Pancreas (tissue), 10 donors: ENCODE measurements around the gene LDLRAP1. TPM values are rescaled to one million over a fixed set of nuclear protein-coding genes. Genes with fewer than 3 reads are reported as not detected.
"Not testable (repeated sequence)": the region's sequence is repeated elsewhere in the genome, so short reads cannot be mapped to it uniquely, and the experiment has no call there.

Experiments used
- ATAC-seq, 4 donors: fragments of 200-7000 bp; cut with Tn5 transposase; one replicate each; pipeline versions ENCODE4 v1.8.0 to v1.9.1; 2020; ENCODE audit warnings: mild to moderate bottlenecking in 4 of 4, moderate library complexity in 4 of 4
- DNase-seq, 6 donors: peaks; one replicate each; pipeline ENCODE4 v3.0.0-alpha.2; 2020
- FAIRE-seq: peaks from 2 replicates; lab custom pipeline; 2012; peaks lifted over from hg19 to GRCh38; lab: Jason Lieb, UNC
- H3K27ac ChIP-seq, 4 donors: fragments of 200-600 bp; sonication (generic); 1 replicate in 3 of 4; 2 replicates in 1 of 4; pipeline versions ENCODE4 v1.5.0 to v1.8.0; 2020
- H3K27me3 ChIP-seq, 4 donors: fragments of 200-600 bp; one replicate each; pipeline ENCODE4 v1.8.0; 2021
- H3K36me3 ChIP-seq, 3 donors: fragments of 200-600 bp; sonication (generic) in 1 of 3; one replicate each; pipeline versions ENCODE4 v1.5.0 to v1.8.0; 2020 to 2021
- H3K4me1 ChIP-seq, 3 donors: fragments of 200-600 bp; one replicate each; pipeline ENCODE4 v1.8.0; 2021
- H3K4me3 ChIP-seq, 4 donors: fragments of 200-600 bp; sonication (generic) in 2 of 4; one replicate each; pipeline versions ENCODE4 v1.5.0 to v1.8.0; 2020 to 2021
- H3K9me3 ChIP-seq, 4 donors: fragments of 200-600 bp; one replicate each; pipeline ENCODE4 v1.8.0; 2021
- WGBS, 2 donors: extraction: QIAGEN DNeasy Blood & Tissue Kit; methylation state at CpG; one replicate each; pipeline ENCODE4 v1.1.7; 2013; 5-methylcytosine and 5-hydroxymethylcytosine counted together
- intact Hi-C, 3 donors: fragments of 100-400 bp; cut with DNase I; formaldehyde crosslinking; loops; one replicate each; pipeline versions ENCODE4 v1.11.1 to v1.14.2; 2022
- polyA plus RNA-seq, 2 donors: library from polyadenylated mRNA; stranded (reverse); fragments of 200-250 nt; gene quantifications; one replicate each; pipeline ENCODE4 v1.2.3, GENCODE V29; 2013
- total RNA-seq, 6 donors: library from RNA; stranded (reverse); fragmentation: NEBNext Ultra II Directional in 4 of 6; extraction: Animal tissue kit (Norgen Biotek cat#: 25700) in 4 of 6; gene quantifications; one replicate each; pipeline versions ENCODE4 v1.2.1 to v1.2.4, GENCODE V29; 2021 to 2023
- TF ChIP-seq, protein P1 (sequence below), 4 donors: fragments of 200-600 bp; sonication (generic) in 3 of 4; IDR thresholded peaks; one replicate each; pipeline versions ENCODE4 v1.5.0 to v1.8.0; 2021; ENCODE audit warnings: antibody characterized with exemption in 4 of 4
- donor health status: healthy with polysubstance abuse.
- donor health status: DM: no; HTN: no; CAD: no; lungs with moderate emphysema.
- donor health status: DM: no; HTN: no; CAD: no.
- donor health status: control.
- donor health status: control.
- donor health status: Bipolar disorder and iron deficiency.
- donor health status: DM: yes; HTN: yes; CAD: no.
- donor health status: DM: no; HTN: no; CAD: no.
- donor health status: DM: no; HTN: no; CAD: no.
- donor health status: DM: yes; HTN: yes; CAD: no.

Gene LDLRAP1
- total and polyA plus RNA-seq, 8 donors, result 21.0 to 71.9 (median 23.7) TPM

DNA sequence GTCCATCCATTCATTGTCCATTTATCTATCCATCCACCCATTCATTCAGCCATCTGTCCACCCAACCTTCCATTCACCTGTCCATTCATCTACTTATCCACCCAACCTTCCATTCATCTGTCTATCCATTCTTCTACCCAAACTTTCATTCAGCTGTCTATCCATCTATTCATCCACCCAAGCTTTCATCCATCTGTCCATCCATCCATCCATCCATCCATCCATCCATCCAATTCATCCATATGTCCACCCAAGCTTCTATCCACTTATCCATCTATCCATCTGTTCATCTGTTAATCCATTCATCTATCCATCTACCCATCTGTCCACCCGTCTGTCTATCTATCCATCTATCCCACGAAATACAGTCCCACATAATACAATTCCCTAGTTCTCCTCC, 51.6 kb downstream of the LDLRAP1 start:
- no peaks in the 10 kb centered on the region for H3K9me3 ChIP-seq

DNA sequence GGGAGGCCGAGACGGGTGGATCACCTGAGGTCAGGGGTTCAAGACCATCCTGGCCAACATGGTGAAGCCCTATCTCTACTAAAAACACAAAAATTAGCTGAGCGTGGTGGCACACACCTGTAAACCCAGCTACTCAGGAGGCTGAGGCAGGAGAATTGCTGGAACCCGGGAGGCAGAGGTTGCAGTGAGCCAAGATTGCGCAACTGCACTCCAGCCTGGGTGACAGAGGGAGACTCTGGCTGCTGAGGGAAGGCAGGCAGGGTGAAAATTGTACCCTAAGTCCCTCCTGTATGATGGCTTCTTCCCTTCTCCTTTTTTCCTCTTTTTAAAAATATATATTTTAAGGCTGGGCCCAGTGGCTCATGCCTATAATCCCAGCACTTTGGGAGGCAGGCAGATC, 53.2 kb downstream of the LDLRAP1 start:
- H3K36me3 ChIP-seq, H3K9me3 ChIP-seq, H3K27ac ChIP-seq, DNase-seq, intact Hi-C loops, H3K4me3 ChIP-seq, H3K27me3 ChIP-seq, FAIRE-seq, ATAC-seq, H3K4me1 ChIP-seq: not testable (repeated sequence)
- WGBS, 2 donors, result 95 to 98% methylated on average over 5 of the region's 5 CpGs

More for the DNA sequence above, 51.6 kb downstream of the LDLRAP1 start:
- no peaks in the 10 kb centered on the region for H3K36me3 ChIP-seq
- ATAC-seq (no peak), DNase-seq (no peak), FAIRE-seq (no peak)
- H3K27me3 ChIP-seq, result no peaks in the 10 kb centered on the region
- 58 to 87% methylated on average over 2 of the region's 2 CpGs for WGBS, 2 donors
- intact Hi-C loops, result no loop called here
- H3K4me1 ChIP-seq, result peaks cover 0 to 8% (median 4%) of the 10 kb centered on the region in 3 donors
- no peak overlapping the region for H3K4me3 ChIP-seq
- TF ChIP-seq, protein P1, sequence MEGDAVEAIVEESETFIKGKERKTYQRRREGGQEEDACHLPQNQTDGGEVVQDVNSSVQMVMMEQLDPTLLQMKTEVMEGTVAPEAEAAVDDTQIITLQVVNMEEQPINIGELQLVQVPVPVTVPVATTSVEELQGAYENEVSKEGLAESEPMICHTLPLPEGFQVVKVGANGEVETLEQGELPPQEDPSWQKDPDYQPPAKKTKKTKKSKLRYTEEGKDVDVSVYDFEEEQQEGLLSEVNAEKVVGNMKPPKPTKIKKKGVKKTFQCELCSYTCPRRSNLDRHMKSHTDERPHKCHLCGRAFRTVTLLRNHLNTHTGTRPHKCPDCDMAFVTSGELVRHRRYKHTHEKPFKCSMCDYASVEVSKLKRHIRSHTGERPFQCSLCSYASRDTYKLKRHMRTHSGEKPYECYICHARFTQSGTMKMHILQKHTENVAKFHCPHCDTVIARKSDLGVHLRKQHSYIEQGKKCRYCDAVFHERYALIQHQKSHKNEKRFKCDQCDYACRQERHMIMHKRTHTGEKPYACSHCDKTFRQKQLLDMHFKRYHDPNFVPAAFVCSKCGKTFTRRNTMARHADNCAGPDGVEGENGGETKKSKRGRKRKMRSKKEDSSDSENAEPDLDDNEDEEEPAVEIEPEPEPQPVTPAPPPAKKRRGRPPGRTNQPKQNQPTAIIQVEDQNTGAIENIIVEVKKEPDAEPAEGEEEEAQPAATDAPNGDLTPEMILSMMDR (IDR thresholded peaks at IDR 0.05), result no peak
- H3K27ac ChIP-seq, result no peak overlapping the region

DNA sequence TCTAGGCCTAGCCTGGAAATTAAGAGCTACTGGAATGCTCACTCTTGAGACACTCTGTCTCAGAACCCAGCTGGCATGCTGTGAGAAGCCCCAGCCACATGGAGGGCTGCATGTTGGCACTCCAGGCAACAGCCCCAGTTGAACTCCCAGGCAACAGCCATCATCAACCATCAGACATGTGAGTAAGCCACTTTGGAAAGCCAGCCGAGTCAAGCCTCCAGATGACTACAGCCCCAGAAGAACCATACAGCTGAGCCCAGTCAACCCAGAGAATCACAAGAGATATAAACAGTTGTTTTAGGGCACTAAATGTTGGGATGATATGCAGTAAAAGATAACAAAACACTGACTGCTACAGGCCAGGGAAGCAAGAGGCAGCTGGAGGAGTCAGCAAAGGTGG, 55.5 kb downstream of the LDLRAP1 start:
- TF ChIP-seq, protein P1 (IDR thresholded peaks at IDR 0.05), result no peak
- Histone ChIP-seq H3K4me1 (peaks cover 0 to 5% (median 0%) of the 10 kb centered on the region in 3 donors), H3K4me3 (no peak overlapping the region), H3K36me3 (no peaks in the 10 kb centered on the region), H3K9me3 (no peaks in the 10 kb centered on the region), H3K27me3 (no peaks in the 10 kb centered on the region), H3K27ac (no peak overlapping the region)
- DNase-seq (no peak), ATAC-seq (no peak), FAIRE-seq (no peak)
- intact Hi-C loops, result no loop called here
- WGBS, 2 donors, result 94 to 100% methylated on average over 1 of the region's 1 CpG

DNA sequence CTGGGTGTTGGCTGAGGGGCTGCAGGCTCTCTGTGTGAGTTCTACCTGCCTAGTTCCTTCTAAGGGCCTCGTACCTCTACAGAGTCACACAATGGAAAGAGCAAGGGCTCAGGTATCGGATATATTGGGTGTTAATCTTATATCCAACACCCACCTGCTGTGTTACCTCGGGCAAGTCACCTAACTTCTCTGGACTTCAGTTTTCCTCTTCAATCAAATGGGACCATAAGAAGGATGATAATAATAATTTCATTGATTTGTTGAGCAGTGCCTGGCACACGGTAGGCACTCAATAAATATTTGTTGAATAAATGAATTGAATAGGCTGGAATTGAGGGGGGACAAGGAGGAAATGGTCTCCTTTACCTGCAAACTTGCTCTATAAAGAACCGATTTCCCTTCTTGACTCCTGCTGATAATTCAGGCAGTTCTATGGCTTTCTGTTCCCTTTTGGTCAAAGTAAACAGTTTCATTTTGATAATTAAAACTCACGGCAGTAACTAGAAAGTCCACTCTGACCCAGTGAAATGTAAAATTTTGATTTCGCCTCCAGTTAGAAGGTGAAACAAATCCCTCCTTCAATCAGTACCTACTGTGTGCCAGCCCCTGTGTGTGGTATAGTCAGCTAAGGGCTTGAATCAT, 56.7 kb downstream of the LDLRAP1 start:
- TF ChIP-seq, protein P1 (IDR thresholded peaks at IDR 0.05), result no peak
- Histone ChIP-seq H3K4me3 (no peak overlapping the region), H3K4me1 (peaks cover 0 to 5% (median 0%) of the 10 kb centered on the region in 3 donors), H3K36me3 (no peaks in the 10 kb centered on the region), H3K27ac (no peak overlapping the region), H3K27me3 (no peaks in the 10 kb centered on the region), H3K9me3 (no peaks in the 10 kb centered on the region)
- intact Hi-C loops, result no loop called here
- WGBS, 2 donors, result 59% methylated on average over 7 of the region's 7 CpGs
- ATAC-seq, result peak in 2 of 4 donors; percentile 22 to 36
- no peak for FAIRE-seq
- no peak for DNase-seq

DNA sequence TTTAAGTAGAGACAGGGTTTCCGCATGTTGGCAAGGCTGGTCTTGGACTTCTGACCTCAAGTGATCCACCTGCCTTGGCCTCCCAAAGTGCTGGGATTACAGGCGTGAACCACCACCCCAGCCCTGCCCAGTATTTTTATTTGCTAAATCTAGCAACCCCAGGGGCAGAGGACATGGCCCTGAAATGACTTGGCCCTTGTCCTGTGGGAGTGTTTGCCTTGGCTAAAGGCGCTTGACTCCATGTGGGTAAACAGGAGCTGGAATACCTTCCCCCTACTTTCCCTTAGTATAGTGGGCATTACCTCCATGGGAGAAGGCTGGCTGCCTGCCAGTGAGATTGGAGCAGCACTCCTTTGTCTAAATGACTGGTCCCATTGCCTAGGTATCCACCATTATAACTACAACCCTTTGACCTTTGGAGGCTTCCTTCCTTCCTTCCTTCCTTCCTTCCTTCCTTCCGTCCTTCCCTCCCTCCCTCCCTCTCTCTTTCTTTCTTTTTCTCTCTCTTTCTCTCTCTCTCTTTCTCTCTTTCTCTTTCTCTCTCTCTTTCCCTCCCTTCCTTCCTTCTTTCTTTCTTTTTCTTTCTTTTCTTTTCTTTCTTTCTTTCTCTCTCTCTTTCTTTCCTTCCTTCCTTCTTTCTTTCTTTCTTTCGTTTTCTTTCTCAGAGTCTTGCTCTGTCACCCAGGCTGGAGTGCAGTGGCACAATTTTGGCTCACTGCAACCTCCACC, 57.7 kb downstream of the LDLRAP1 start:
- WGBS, 2 donors, result 50 to 62% methylated on average over 5 of the region's 5 CpGs
- H3K4me3 ChIP-seq, intact Hi-C loops, H3K27ac ChIP-seq, H3K4me1 ChIP-seq, H3K36me3 ChIP-seq, H3K9me3 ChIP-seq, H3K27me3 ChIP-seq, FAIRE-seq: not testable (repeated sequence)
- ATAC-seq (peak; percentile 83 to 99 (median 96)), DNase-seq (peak; percentile 65 to 85 (median 80))

DNA sequence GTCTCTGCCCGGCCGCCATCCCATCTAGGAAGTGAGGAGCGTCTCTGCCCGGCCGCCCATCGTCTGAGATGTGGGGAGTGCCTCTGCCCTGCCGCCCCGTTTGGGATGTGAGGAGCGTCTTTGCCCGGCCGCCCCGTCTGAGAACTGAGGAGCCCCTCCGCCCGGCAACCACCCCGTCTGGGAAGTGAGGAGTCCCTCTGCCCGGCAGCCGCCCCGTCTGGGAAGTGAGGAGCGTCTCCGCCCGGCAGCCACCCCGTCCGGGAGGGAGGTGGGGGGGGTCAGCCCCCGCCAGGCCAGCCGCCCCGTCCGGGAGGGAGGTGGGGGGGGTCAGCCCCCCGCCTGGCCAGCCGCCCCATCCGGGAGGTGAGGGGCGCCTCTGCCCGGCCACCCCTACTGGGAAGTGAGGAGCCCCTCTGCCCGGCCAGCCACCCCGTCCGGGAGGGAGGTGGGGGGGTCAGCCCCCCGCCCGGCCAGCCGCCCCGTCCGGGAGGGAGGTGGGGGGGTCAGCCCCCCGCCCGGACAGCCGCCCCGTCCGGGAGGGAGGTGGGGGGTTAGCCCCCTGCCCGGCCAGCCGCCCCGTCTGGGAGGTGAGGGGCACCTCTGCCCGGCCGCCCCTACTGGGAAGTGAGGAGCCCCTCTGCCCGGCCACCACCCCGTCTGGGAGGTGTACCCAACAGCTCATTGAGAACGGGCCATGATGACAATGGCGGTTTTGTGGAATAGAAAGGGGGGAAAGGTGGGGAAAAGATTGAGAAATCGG, 60.6 kb downstream of the LDLRAP1 start:
- H3K27me3 ChIP-seq, intact Hi-C loops, H3K9me3 ChIP-seq, H3K36me3 ChIP-seq, H3K4me1 ChIP-seq, H3K27ac ChIP-seq, H3K4me3 ChIP-seq, ATAC-seq, FAIRE-seq, DNase-seq: not testable (repeated sequence)
- WGBS, 2 donors, result 89 to 91% methylated on average over 10 to 40 of the region's 55 CpGs
